Embryonic facial prominence (tissue), 1 donor: ENCODE results near the gene ANTKMT.
A peak's percentile ranks its signal among the peaks of the same experiment; 100 is the strongest.

Source experiments
- DNase-seq: peaks from one replicate; pipeline ENCODE4 v3.0.0-alpha.2; 2016; ENCODE audit errors: extremely low spot score

The ANTKMT gene

DNA sequence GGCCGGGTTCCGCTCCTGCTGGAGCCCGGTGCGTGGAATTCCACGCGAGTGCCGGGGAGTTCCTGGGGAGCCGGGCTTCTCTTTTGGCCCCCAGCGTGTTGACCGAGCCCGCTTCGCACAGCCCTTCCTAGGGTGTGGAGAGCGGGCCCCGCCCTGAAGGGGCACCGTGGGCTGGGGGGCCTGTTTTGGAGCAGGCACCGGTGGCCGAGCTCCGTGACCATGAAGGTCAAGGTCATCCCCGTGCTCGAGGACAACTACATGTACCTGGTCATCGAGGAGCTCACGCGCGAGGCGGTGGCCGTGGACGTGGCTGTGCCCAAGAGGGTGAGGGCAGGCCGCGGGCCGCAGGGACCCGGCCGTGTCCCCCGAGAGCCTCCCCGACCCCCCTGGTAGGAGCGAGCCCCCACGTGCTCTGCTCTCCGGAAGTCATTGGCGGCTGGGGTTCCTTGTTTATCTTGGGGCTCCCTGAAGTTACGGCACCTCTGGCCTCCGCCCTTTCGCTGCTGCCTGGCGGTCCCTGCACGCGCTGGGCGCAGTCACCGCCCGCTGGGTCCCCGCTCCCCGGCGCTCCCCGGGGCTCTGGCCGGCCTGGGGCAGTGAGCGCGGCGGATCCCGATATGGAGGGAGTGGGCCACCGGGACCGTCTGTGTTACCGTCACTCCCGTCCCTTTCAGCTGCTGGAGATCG, 6.5 kb downstream of the ANTKMT start:
- no peak for DNase-seq

DNA sequence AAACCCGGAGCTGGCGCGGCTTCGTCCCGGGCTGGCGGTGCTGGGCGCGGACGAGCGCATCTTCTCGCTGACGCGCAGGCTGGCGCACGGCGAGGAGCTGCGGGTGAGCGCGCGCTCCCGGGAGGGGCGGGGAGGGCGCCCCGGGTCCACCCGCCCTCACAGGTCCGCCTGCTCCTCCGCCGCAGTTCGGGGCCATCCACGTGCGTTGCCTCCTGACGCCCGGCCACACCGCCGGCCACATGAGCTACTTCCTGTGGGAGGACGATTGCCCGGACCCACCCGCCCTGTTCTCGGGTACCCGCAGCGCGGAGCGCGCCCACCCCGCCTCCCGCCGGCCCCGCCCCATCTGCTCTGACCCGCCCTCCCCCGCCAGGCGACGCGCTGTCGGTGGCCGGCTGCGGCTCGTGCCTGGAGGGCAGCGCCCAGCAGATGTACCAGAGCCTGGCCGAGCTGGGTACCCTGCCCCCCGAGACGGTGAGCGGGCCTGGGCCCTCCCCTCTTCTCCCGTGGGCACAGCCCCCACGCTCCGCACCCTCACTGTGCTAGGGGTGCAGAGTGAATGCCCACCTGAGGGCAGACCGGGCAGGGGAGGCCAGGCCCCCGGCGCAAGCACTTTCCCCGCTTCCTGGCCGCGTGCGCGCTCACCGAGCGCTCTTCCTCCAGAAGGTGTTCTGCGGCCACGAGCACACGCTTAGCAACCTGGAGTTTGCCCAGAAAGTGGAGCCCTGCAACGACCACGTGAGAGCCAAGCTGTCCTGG, 7.4 kb downstream of the ANTKMT start:
- DNase-seq, result no peak

DNA sequence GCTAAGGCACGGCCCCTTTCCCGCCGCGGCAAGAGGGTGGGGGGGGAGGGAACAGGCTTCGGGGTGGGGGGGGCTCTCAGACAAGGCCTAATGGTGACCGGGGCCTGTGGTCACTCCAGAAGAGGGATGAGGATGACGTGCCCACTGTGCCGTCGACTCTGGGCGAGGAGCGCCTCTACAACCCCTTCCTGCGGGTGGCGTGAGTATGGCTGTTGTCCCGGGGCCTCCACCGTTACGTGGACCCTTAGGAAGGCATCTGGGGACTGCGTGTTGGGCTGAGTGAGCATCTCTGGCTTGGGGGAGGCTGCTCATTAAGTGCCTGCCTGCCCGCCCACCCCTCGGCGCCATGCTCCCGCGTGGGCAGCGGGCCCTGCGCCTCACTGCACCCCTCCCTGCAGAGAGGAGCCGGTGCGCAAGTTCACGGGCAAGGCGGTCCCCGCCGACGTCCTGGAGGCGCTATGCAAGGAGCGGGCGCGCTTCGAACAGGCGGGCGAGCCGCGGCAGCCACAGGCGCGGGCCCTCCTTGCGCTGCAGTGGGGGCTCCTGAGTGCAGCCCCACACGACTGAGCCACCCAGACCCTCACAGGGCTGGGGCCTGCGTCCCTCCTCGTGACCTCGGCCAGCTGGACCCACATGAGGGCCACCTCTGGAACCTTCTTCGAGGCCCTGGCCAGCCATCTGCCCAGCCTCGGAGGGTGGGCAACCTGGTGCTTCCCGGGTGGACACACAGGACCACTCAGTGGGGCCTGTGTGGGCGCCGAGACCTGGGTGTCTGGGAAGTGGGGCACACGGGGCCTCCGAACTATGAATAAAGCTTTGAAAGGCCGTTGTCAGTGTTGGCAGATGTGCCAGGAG, 8.2 kb downstream of the ANTKMT start:
- DNase-seq, result no peak

GRCh38 chr16:729768-730665, 9.1 kb downstream of the ANTKMT start:
- no peak for DNase-seq

DNA sequence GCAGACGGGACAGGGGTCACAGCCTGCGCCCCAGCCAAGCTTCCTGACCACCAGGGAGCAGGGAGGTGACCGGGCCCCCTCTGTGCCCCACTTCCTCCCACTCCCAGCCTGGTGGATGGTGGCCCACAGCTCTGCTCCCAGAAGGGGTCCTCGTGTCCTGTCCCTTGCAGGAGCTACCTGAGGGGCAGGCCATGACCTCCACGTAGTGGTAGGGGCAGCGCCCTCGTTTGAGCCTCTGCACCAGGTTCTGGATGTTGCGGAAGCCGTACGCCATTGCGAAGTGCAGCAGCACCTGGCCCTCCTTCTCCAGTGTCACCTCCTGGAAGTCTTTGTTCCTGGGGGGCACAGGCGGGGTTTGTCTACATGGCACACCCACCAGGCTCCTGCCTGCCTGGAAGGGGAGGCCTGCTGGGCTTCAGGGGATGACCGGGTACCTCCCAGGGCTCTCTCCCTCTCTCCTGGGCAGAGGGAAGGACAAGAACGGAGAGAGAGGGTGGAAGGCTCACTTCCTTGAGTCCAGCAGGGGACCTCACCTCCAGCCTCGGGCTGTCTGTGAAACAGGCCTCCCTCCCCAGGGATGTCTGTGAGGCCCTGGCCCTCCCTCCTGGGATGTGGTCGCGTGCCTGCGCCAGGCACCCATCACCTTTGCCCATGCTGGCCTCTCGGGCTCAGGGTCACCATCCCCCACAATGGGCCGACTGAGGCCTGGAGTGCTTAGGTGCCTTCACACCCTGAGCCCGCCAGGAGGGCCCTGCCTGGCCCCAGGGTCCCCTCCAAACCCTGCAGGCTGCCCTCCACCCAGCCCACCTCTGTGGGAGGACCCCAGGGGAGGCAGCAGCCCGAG, 9.9 kb downstream of the ANTKMT start:
- DNase-seq, result no peak

DNA sequence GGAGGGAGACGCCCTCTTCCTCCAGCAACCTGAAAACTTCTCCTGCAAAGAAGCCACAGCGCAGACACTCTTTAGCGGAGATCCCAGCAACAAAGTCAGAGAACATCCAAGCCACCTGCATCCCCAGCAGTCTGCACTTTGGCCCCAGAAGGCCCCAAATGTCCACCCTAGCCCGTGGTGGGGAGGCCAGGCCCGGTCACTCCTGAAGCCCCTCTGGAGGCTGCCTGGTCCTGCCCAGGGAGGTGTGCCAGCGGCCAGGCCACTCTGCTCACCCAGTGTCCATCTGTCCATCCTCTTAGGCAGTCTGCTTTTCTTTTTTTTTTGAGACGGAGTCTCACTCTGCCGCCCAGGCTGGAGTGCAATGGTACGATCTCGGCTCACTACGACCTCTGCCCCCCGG, 11.4 kb downstream of the ANTKMT start:
- no peak for DNase-seq

GRCh38 chr16:732936-733335, 12.0 kb downstream of the ANTKMT start:
- no peak for DNase-seq

DNA sequence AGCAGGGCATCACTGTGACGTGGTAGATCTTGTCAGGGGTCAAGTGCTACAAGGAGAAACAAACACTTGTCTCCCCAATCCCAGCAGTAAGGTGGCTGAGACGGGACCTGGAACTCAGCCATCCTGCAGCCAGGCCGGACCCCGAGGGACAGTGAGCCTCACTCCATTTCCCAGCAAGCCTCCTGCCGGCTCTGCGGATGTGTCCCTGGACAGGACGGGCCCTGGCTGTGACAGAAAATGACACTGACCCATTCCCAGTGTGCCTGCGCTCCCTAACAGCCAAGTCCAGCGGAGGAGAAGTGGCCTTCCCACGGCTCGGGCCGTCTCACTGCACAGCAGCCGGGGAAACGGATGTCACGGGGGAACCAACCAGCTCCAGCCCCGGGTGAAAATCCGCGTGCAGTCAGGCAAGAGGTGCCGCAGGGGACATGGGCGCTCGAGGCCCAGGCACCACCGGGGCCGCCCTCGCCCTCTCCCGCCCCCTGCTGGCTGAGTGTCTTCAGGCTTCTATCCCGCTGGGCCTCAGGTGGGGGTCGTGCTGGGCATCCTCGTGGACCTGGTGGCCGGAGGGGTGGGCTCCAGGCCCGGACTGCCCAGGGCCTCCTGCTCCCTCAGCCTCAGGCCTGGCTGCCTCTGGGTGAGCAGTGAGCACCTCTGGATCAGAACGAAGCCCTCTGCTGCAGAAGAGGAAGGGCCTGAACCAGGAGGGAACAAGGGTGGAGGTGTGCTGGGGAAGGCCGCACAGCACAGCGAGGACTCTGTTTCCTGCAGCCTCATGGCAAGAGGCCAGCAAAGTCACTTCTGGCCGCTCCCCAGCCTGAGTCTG, 12.6 kb downstream of the ANTKMT start:
- DNase-seq, result no peak

DNA sequence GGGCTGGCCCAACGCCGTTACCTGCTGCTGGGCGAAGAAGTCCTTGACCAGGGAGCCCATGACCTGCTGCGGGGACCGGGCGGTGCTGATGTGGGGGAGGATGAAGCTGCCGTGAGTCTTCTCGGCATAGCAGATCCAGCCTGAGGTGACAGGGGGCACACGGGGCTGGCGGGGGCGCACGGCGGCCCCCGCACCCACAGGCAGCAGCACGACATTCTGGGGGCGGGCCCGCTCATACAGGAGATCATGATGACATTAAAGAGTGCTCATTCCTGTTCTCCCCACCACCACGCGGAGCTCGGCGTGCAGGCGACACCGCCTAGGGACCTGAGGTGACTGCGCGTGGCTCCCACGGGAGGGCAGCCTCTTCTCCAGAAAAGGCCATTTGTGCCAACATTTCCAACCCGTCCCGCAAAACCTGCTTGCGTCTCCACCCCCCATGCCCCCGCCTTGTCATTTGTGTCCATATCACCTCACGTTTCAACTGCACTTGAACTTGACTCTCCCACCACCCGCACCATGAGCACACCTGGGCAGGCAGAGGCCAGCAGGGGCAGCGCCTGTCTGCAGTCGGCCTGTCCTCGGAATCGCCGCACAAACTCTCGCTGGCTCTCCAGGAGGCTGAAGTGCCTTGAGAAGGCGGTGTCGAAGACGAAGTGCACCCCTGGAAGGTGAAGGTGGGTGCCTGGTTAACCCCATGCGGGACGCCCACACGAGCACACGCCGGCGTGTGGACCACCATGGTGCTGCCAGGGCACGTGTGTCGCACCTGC, 13.4 kb downstream of the ANTKMT start:
- DNase-seq, result no peak

- no peak for DNase-seq
Observed at GRCh38 chr16:734981-735881, 14.3 kb downstream of the ANTKMT start.

DNA sequence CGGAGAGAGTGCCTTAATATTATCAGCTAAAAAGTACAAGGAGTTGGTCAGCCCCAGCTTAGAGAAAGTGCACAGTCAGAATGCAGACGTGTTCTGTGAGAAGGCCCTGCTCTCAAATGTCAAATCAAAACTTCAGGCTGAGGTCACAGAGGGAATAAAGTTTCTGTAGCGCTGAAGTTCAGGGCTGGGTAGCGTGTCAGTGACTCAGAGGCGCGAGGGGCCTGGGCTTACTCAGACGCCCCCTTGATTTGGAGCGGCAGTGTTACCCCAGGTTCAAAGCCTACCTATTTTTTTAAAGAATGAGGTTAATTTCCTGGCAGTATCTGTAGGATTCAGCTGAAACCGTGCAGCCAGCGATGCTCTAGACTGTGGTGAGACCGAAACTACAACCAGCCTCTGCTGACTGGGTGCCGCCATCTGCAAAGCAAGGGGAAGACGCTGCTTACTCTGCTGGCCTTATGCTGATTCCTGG, 15.1 kb downstream of the ANTKMT start:
- no peak for DNase-seq

DNA sequence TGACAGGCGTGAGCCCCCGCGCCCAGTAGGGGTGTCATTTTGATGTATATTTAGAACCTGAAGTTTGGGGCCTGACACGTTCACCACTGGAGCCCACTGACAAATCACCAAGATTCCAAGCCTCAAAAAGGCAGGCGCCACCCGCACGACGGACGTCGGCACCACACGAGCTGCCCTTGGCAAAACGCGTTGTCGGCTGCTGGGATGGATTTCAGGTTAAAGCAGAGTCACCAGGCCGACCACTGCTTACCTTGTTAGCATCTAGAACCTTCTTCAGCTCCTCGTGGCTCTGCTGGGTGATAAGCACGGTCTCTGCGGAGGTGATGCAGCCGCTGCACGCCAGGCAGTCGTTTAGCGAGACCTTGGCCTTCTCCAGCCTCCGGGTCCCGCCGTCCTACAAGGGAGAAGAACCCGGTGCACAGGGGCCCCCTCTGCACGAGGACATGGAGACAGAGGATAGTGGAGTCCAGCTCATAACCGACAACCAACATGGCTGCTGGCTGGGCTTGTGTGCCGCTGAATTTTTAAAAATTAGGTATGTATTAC, 16.1 kb downstream of the ANTKMT start:
- DNase-seq, result no peak

- no peak for DNase-seq
Observed at GRCh38 chr16:739560-740458, 18.9 kb downstream of the ANTKMT start.

DNA sequence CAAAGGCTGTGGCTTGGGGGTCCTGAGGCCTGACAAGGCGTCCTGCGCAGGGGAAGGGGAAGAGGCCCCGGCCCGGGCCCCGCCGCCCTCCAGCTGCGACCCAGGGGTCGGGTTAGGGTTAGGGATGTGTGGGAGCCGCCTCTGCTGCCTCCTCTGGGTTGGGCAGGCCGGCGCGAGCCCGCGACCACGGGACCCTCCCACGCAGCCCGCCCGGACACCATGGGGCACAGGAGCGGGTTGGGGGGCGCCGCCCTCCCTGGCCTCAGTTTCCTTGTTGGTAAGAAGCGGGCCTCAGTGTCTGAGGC, 19.5 kb downstream of the ANTKMT start:
- DNase-seq, result no peak

DNA sequence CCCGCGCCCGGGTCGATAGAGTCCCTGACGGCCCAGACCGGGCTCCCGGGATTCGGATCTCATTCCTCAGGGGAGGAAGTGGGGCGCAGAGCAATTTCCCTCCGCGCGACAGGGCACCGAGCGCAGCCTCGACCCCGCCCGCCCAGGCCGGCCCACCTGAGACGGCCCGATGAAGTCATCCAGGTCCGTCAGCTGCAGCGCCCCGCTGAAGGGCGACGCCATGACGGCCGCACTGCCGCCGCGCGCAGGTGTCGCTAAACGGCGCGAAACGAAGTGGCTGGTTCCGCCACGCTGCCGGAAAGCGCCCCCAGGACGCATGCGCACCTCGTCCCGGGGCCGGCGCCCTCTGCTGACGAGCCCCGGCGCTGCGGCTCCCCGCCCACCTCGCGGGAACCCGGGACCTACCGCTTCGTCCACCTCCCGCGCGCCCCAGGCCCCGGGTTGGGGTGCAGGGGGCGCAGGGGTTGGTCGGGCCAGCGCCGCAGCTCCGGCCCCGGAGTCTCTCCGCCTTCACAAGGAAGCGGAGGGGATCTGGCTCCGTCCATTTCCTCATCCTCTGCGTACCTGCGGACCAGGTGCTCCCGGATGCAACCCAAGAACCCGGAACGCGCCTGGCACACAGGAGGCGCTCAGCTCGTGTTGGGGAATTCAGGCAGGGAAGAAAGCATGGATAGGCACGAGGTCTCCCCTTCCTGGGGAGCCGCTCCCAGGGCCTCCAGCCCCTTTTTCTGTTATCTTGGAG, 20.0 kb downstream of the ANTKMT start, which contains the start of gene CIAO3:
Gene CIAO3 (minus strand): TSS at position 234 of the 742 bp plus-strand sequence. CDS start 12 bp downstream, at position 222.
- peak; percentile 80 for DNase-seq
